ENCODE results near the gene HSPB3. TPM values are rescaled to one million over a fixed set of nuclear protein-coding genes. Genes with fewer than 3 reads are reported as not detected.

The HSPB3 gene
- total and polyA plus RNA-seq, 2 of the 8 experiments (the other 6 are each of a cell fraction or from before 2014, with no cell fraction given) = not detected

- TF ChIP-seq E2F6 (IDR thresholded peaks at IDR 0.05) = no peak
Measured at GRCh38 chr5:54425258-54425657, 30.2 kb upstream of the HSPB3 start (continued).

Data from H1 (cell line).